Measurements from ENCODE around the gene DCHS1.

The DCHS1 gene

GRCh38 chr11:6587360-6587953 lies 68.2 kb downstream of the DCHS1 start:
- DNase-seq (ENCODE audit: low read depth in 3 of 3): no peak

GRCh38 chr11:6586434-6587359 lies 68.9 kb downstream of the DCHS1 start:
- no peak for DNase-seq (ENCODE audit: low read depth in 3 of 3)

- DNase-seq (ENCODE audit: low read depth in 3 of 3): no peak
Observed at GRCh38 chr11:6584528-6584927, 71.1 kb downstream of the DCHS1 start.

- DNase-seq (ENCODE audit: low read depth in 3 of 3): no peak
Observed at GRCh38 chr11:6583584-6583983, 72.0 kb downstream of the DCHS1 start.

- no peak for DNase-seq (ENCODE audit: low read depth in 3 of 3)
Observed at GRCh38 chr11:6579681-6580080, 75.9 kb downstream of the DCHS1 start.

- DNase-seq (ENCODE audit: low read depth in 3 of 3): no peak
Observed at GRCh38 chr11:6578134-6578533, 77.5 kb downstream of the DCHS1 start.

- DNase-seq (ENCODE audit: low read depth in 3 of 3): no peak
Observed at GRCh38 chr11:6576471-6577373, 78.9 kb downstream of the DCHS1 start.

GRCh38 chr11:6574816-6575715 lies 80.5 kb downstream of the DCHS1 start:
- no peak for DNase-seq (ENCODE audit: low read depth in 3 of 3)

- DNase-seq (ENCODE audit: low read depth in 3 of 3): no peak
Observed at GRCh38 chr11:6572215-6572614, 83.4 kb downstream of the DCHS1 start.

- no peak for DNase-seq (ENCODE audit: low read depth in 3 of 3)
Observed at GRCh38 chr11:6571434-6572008, 84.1 kb downstream of the DCHS1 start.

Data from stimulated activated CD4-positive, alpha-beta T cell treated with anti-CD3 and anti-CD28 coated beads, TNF-alpha, amount 100 ng/mL, for 48 hours (primary cell).